H9 (cell line): ENCODE data around the gene XCL2. TPM values are rescaled to one million over a fixed set of nuclear protein-coding genes. Genes with fewer than 3 reads are reported as not detected.

Source experiments
- DNase-seq: peaks from one replicate; pipeline ENCODE4 v3.0.0-alpha.2; 2017
- H2AFZ ChIP-seq: one replicate; pipeline ENCODE4 v1.6.1; 2013; ENCODE audit warnings: mild to moderate bottlenecking, low read length, control low read depth, moderate library complexity
- H2AK5ac ChIP-seq: 2 replicates; pipeline ENCODE4 v1.6.1; 2013; ENCODE audit warnings: low read length, control low read depth, mixed read lengths; ENCODE audit not compliant: insufficient read length
- H2BK120ac ChIP-seq: one replicate; pipeline ENCODE4 v1.6.1; 2013; ENCODE audit warnings: low read depth, mild to moderate bottlenecking, low read length, control low read depth, inconsistent platforms; ENCODE audit not compliant: poor library complexity, severe bottlenecking
- H2BK12ac ChIP-seq: 2 replicates; pipeline ENCODE4 v1.6.1; 2013; ENCODE audit warnings: low read length, control low read depth, mixed read lengths, low read depth; ENCODE audit not compliant: insufficient read length
- H2BK15ac ChIP-seq: 2 replicates; pipeline ENCODE4 v1.6.1; 2013; ENCODE audit warnings: low read depth, low read length, control low read depth
- H2BK20ac ChIP-seq: one replicate; pipeline ENCODE4 v1.6.1; 2013; ENCODE audit warnings: low read depth, mild to moderate bottlenecking, low read length, control low read depth, inconsistent platforms; ENCODE audit not compliant: poor library complexity, severe bottlenecking
- H2BK5ac ChIP-seq: 2 replicates; pipeline ENCODE4 v1.6.1; 2013; ENCODE audit warnings: low read length, control low read depth, mixed read lengths; ENCODE audit not compliant: insufficient read length
- H3K14ac ChIP-seq: 2 replicates; pipeline ENCODE4 v1.6.1; 2013; ENCODE audit warnings: low read length, control low read depth; ENCODE audit not compliant: insufficient read depth
- H3K18ac ChIP-seq: 2 replicates; pipeline ENCODE4 v1.6.1; 2013; ENCODE audit warnings: low read depth, mild to moderate bottlenecking, mixed read lengths, low read length, control low read depth; ENCODE audit not compliant: insufficient read length
- H3K23ac ChIP-seq: 2 replicates; pipeline ENCODE4 v1.6.1; 2013; ENCODE audit warnings: low read length, control low read depth, mixed read lengths, low read depth; ENCODE audit not compliant: insufficient read length
- H3K23me2 ChIP-seq: 2 replicates; pipeline ENCODE4 v1.6.1; 2013; ENCODE audit warnings: low read depth, mild to moderate bottlenecking, mixed read lengths, low read length, control low read depth; ENCODE audit not compliant: insufficient read length, poor library complexity, severe bottlenecking
- H3K27ac ChIP-seq: 2 replicates; pipeline ENCODE4 v1.5.1; 2013; ENCODE audit warnings: low read length, control low read depth, mixed read lengths, low read depth; ENCODE audit not compliant: insufficient read length
- H3K27me3 ChIP-seq: 2 replicates; pipeline ENCODE4 v1.6.1; 2013; ENCODE audit warnings: low read length, control low read depth, inconsistent platforms; ENCODE audit not compliant: insufficient read depth
- H3K4ac ChIP-seq: 2 replicates; pipeline ENCODE4 v1.6.1; 2013; ENCODE audit warnings: low read depth, mild to moderate bottlenecking, control low read depth, inconsistent platforms, low read length, moderate library complexity
- H3K4me1 ChIP-seq: 2 replicates; pipeline ENCODE4 v1.6.1; 2013; ENCODE audit warnings: low read length, control low read depth, inconsistent platforms; ENCODE audit not compliant: insufficient read depth
- H3K4me2 ChIP-seq: 2 replicates; pipeline ENCODE4 v1.6.1; 2013; ENCODE audit warnings: low read length, control low read depth, mixed read lengths; ENCODE audit not compliant: insufficient read length, insufficient read depth
- H3K56ac ChIP-seq: 2 replicates; pipeline ENCODE4 v1.6.1; 2013; ENCODE audit warnings: low read depth, mild to moderate bottlenecking, mixed read lengths, low read length, control low read depth; ENCODE audit not compliant: insufficient read length
- H3K79me1 ChIP-seq: 2 replicates; pipeline ENCODE4 v1.6.1; 2013; ENCODE audit warnings: low read depth, mild to moderate bottlenecking, moderate library complexity, low read length, control low read depth, inconsistent platforms; ENCODE audit not compliant: insufficient read depth, poor library complexity, severe bottlenecking
- H3K79me2 ChIP-seq: 2 replicates; pipeline ENCODE4 v1.6.1; 2013; ENCODE audit warnings: low read length, control low read depth, inconsistent platforms; ENCODE audit not compliant: insufficient read depth
- H3K9ac ChIP-seq: 2 replicates; pipeline ENCODE4 v1.6.1; 2013; ENCODE audit warnings: low read length, control low read depth, mixed read lengths; ENCODE audit not compliant: insufficient read length; ENCODE audit errors: extremely low read depth
- H3K9me3 ChIP-seq: one replicate; pipeline ENCODE4 v1.6.1; 2013; ENCODE audit warnings: low read depth, low read length, inconsistent platforms; ENCODE audit not compliant: control insufficient read depth
- H3T11ph ChIP-seq: one replicate; pipeline ENCODE4 v1.6.1; 2013; ENCODE audit warnings: mild to moderate bottlenecking, low read length, control low read depth, inconsistent platforms
- H4K20me1 ChIP-seq: one replicate; pipeline ENCODE4 v1.6.1; 2013; ENCODE audit not compliant: control insufficient read depth, insufficient read length, insufficient read depth
- H4K5ac ChIP-seq: 2 replicates; pipeline ENCODE4 v1.6.1; 2013; ENCODE audit warnings: low read depth, mild to moderate bottlenecking, mixed read lengths, low read length, control low read depth; ENCODE audit not compliant: insufficient read length
- H4K8ac ChIP-seq: replicated peaks from 2 replicates; pipeline ENCODE4 v1.6.1; 2013; ENCODE audit warnings: low read length, control low read depth, mixed read lengths, low read depth; ENCODE audit not compliant: insufficient read length
- H4K91ac ChIP-seq: 2 replicates; pipeline ENCODE4 v1.6.1; 2013; ENCODE audit warnings: low read depth, mild to moderate bottlenecking, moderate library complexity, mixed read lengths, low read length, control low read depth; ENCODE audit not compliant: insufficient read length
- H3K27ac Mint-ChIP-seq, 3 experiments: 2 replicates in 2 of 3; 3 replicates in 1 of 3; pipeline ENCODE4 v1.8.0; 2020 to 2021; ENCODE audit warnings: mixed read lengths in 3 of 3, mild to moderate bottlenecking in 1 of 3, moderate library complexity in 1 of 3
- H3K27me3 Mint-ChIP-seq: 2 replicates; pipeline ENCODE4 v1.8.0; 2021; ENCODE audit warnings: low read depth, mild to moderate bottlenecking, moderate library complexity, mixed read lengths
- H3K36me3 Mint-ChIP-seq, 3 experiments: 2 replicates in 2 of 3; 3 replicates in 1 of 3; pipeline ENCODE4 v1.8.0; 2020 to 2021; ENCODE audit warnings: low read depth in 3 of 3, mixed read lengths in 3 of 3; ENCODE audit not compliant: insufficient read depth in 1 of 3
- H3K4me1 Mint-ChIP-seq, 2 experiments: 2 replicates each; pipeline ENCODE4 v1.8.0; 2020; ENCODE audit warnings: mixed read lengths in 2 of 2
- H3K4me3 Mint-ChIP-seq, 2 experiments: 2 replicates in 1 of 2; 3 replicates in 1 of 2; pipeline ENCODE4 v1.8.0; 2020 to 2021; ENCODE audit warnings: mild to moderate bottlenecking in 2 of 2, mixed read lengths in 2 of 2, moderate library complexity in 1 of 2
- H3K9me3 Mint-ChIP-seq, 2 experiments: 2 replicates in 1 of 2; 3 replicates in 1 of 2; pipeline ENCODE4 v1.8.0; 2020; ENCODE audit warnings: mild to moderate bottlenecking in 2 of 2, mixed read lengths in 2 of 2, moderate library complexity in 1 of 2
- WGBS: extraction: QIAGEN DNeasy Blood & Tissue Kit; methylation state at CpG from one replicate; pipeline ENCODE4 v1.1.7; 2013; ENCODE audit warnings: missing lambda C conversion rate, low lambda C conversion rate, mixed read lengths; ENCODE audit not compliant: insufficient read length; ENCODE audit errors: extremely low coverage; 5-methylcytosine and 5-hydroxymethylcytosine counted together
- total RNA-seq: library from RNA; stranded (reverse); gene quantifications from 2 replicates; pipeline ENCODE4 v1.2.1, GENCODE V29; 2021
- TF ChIP-seq, protein P1 (sequence below): fragments of 200-600 bp; sonication (generic); conservative IDR thresholded peaks from 3 replicates; pipeline ENCODE4 v1.8.0; 2021; ENCODE audit warnings: antibody characterized with exemption, mild to moderate bottlenecking

Gene XCL2
- total RNA-seq, 1 experiment from 2014 or later: not detected

DNA sequence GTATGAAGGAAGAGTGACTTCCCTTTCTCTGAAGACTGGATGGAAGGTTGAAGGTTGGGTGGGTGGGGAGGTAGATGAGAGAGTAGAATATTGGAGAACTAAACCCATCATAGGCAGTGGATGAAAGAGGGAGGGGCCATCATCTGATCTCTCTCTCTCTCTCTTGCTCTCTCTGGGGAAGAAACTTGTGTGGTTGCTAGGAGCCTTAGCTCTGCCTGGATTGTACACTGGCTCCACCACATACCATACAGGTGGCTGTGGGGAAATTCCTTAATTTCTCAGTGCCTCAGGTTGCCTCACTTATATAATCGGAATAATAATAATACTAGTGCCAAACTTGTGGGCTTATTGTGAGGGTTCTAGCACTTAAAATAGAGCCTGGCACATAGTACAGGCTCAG, 42.1 kb upstream of the XCL2 start:
- no CpG with 5 or more reads among the region's 1 CpG for WGBS
- H3K9me3 Mint-ChIP-seq: no peaks in the 10 kb centered on the region; a peak in 1 of 5 replicates
- Histone ChIP-seq H3K14ac (no peak overlapping the region), H3K23me2 (no peaks in the 10 kb centered on the region), H3K56ac (no peak overlapping the region), H3K27me3 (no peaks in the 10 kb centered on the region), H2AK5ac (no peak overlapping the region), H3K27ac (no peak overlapping the region), H3K9me3 (no peaks in the 10 kb centered on the region), H2BK20ac (no peak overlapping the region), H4K5ac (no peak overlapping the region), H3K79me1 (no peaks in the 10 kb centered on the region), H3K4me2 (no peak overlapping the region), H3K4ac (no peak overlapping the region), H3K23ac (no peak overlapping the region), H3T11ph (no peak overlapping the region), H2BK15ac (no peak overlapping the region), H3K4me1 (no peaks in the 10 kb centered on the region; the same call in 1 of the 2 replicates), H2BK12ac (no peak overlapping the region), H4K8ac (no peak overlapping the region), H2BK5ac (no peak overlapping the region), H3K9ac (no peak overlapping the region), H2AFZ (no peak overlapping the region), H2BK120ac (no peak overlapping the region), H3K79me2 (no peaks in the 10 kb centered on the region), H4K20me1 (no peaks in the 10 kb centered on the region), H3K18ac (no peak overlapping the region), H4K91ac (no peak overlapping the region)
- H3K36me3 Mint-ChIP-seq: no peaks in the 10 kb centered on the region; a peak in 1 of 7 replicates
- no peak for DNase-seq
- H3K27ac Mint-ChIP-seq: no peak overlapping the region
- TF ChIP-seq, protein P1, sequence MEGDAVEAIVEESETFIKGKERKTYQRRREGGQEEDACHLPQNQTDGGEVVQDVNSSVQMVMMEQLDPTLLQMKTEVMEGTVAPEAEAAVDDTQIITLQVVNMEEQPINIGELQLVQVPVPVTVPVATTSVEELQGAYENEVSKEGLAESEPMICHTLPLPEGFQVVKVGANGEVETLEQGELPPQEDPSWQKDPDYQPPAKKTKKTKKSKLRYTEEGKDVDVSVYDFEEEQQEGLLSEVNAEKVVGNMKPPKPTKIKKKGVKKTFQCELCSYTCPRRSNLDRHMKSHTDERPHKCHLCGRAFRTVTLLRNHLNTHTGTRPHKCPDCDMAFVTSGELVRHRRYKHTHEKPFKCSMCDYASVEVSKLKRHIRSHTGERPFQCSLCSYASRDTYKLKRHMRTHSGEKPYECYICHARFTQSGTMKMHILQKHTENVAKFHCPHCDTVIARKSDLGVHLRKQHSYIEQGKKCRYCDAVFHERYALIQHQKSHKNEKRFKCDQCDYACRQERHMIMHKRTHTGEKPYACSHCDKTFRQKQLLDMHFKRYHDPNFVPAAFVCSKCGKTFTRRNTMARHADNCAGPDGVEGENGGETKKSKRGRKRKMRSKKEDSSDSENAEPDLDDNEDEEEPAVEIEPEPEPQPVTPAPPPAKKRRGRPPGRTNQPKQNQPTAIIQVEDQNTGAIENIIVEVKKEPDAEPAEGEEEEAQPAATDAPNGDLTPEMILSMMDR: no peak
- no peak overlapping the region for H3K4me3 Mint-ChIP-seq
- H3K4me1 Mint-ChIP-seq: peaks cover 3 to 8% of the 10 kb centered on the region in 2 experiments; a peak in 3 of 4 replicates
- no peaks in the 10 kb centered on the region for H3K27me3 Mint-ChIP-seq
